Activated T-helper 1 cell treated with anti-CD3 and anti-CD28 coated beads, Interleukin-2, amount 50 U/mL, for 16 hours (primary cell): ENCODE data around the gene HOXA11.

Experiments
- DNase-seq, 2 donors: peaks; one replicate each; pipeline ENCODE4 v3.0.0-alpha.2; 2020; ENCODE audit warnings: low read depth in 1 of 2, low spot score in 1 of 2

The HOXA11 gene

DNA sequence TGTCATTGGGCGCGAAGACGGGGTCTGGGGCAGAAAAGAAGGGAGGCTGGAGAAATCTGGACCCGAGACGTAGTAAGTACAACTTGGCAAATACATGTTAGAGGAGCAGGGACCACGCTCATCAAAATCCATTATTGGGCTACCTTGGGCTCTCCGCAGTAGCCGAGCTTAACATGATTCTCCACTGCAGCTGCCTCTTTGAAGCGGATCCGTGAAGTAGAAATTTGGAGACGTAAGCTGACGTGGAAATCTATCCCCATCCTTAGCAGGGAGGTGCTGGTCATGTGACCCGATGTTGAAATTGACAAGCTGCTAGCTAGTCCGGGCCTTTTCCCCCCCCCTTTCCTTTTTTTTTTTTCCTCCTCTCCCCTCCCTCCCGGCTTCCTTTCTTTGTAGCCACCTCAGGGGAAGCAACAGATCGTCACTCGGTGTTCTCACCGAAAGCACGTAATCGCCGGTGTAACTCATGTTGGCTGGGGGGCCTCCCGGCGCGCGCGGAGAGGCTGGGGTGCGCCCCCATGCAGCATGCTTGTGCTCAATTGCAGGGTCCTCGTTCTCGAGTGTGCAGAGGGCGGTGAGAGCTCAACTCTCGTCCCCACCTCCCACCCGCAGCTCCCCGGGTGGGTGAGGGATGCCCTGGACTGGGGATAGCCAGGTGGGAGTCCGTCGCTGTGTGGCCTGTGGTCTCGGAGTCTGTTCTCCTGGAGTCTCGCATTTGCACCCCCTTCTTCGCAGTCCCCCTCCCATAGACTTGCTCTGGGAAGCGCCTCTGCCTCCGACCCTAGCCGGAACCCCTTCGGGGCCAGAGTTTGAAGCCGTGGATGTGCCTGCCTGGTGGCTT lies at the start of gene HOXA11:
Gene HOXA11, minus strand, starts transcription at position 220 of the 841 bp plus-strand sequence. Its CDS starts 88 bp downstream, at position 132.
- DNase-seq, result no peak

DNA sequence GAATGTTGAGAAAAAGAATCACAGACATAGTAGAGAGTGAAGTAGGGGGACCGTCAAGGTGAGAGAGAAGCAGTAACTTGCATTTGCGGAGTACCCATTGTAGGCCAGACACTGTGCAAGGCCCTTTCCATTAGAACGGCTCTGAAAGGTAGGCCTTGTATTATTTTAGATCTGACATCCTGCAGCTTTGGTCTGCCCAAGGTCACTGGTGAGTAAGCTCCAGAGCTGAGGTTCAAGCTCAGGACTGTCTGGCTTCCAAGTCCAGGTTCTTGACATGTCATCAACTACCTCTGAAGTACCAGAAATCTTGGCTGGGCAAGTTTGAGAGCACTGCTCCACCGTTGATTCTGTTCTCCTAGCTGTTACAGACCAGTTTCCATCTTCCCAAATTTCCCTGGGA lies 44.4 kb upstream of the HOXA11 start:
- no peak for DNase-seq

DNA sequence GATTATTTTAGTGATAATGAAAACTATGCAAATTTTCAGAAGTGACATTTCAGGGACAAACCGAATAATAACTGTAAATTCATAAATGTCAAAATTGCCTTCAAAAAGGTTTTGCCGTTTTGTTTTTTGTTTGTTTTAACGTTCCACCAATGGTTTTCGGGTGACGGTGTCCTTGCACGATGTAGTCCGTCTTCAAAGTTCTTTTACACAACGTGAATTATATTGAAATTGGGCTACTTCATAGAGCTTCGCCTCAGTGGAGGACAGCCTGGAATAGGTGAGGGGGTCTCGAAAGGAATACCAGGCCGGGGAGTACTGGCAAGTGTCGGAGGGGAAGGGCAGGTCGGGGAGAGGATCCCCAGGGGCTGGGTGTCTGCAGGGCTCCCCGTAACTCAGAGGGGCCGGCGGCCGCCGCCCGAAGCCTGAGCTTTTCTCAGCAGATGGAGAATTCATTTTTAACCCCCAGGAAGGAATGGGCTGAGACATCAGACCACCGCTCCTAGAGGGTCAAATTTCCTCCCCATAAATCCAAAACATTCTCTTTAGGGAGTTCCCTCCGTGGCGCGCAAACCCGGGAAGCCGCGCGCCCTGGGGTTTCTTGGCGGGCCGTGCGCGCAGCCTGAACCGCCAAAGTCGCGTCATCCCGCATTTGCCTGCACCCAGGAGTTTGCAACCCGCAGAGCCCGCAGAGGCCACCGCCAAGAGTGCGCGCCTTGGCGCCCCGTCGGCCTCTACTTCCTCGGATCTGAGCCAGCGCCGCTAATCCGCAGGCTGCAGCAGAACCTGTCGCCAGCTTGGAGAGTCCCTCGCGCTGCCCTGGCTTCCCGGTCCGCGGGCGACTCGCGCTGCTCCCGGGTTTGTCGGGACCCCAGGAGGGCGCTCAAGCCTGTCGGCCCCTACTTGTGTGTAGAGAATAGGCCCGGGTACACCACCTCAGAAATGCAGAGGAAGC lies 40.2 kb upstream of the HOXA11 start:
- no peak for DNase-seq

DNA sequence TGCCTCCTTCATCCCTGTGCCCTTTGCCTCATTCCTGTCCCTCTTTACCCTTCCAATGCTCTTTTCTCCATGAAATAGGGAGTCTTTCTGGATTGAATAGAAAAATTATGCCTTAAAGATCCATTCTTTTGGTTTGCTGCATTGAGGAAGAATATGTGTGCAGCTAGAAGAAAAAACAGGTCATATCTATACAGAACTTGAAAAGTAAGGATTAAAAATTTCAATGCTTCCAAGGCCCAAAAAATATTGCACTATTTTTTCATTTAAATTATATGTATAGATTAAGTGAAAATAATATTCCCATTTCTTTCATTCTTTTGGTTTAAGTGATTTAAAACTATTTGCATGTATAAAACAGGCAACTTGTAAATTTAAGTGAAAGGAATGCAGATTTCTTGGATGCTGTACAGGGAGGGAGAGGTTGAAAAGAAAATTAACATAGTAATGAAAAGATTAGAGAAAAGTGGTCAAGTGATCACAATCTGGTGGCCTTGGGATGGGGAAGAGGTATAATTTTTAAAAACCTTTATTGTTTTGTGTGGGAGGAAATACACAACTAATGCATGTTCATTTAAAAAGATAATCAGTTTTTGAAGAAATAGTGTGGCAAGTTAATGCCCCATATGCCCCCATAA lies 39.0 kb upstream of the HOXA11 start:
- no peak for DNase-seq

DNA sequence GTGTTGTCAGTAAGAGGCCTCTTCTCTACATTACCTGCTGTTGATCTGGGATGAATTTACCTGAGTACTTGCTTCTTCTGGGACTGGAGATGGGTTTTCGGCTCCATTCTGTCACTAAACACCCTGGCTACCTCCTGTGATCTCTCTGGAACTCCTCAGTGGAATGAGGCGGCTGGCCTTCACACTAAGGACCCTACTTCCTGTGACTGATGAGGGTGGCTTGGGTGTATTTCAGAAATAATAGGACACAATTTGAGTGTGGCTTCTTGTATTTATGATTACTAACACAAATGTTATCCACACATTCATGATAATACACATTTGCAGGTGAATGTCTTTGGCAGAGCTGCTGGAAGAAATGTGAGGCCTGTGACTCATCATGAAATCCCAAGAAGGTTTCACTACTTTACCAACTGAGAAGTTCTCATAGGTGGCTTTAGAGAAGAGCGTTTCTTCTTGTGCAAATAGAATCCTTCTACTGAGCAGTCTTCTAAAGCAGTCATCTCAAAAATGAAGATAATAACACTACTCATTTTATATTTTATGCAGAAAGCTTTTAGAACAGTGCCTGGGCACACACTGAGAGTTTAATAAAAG lies 36.3 kb upstream of the HOXA11 start:
- DNase-seq, result no peak

DNA sequence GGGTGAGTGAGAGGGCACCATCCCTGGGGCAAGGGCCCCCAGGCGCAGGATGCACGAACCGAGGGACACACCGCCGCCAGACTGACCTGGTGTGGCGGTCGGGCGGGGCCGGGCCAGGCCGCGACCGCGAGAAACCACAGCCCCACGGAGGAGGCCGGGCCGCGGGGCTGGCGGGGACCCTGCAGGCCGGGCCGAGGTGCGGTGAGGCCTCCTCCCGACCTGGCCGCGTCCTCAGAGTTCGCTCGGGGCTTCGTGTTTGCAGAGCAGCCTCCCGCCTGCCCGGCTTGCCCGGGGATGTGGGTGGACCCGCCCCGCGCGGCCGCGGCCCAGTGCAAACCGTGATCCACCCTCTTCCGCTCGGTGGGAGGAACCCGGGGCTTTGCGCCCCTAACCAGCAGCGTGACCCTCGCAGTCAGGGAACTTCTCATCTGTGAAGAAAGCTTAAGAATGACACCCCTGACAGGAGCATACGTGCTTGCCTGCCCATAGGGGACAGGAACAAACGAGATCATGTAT lies 35.5 kb upstream of the HOXA11 start:
- DNase-seq, result no peak

DNA sequence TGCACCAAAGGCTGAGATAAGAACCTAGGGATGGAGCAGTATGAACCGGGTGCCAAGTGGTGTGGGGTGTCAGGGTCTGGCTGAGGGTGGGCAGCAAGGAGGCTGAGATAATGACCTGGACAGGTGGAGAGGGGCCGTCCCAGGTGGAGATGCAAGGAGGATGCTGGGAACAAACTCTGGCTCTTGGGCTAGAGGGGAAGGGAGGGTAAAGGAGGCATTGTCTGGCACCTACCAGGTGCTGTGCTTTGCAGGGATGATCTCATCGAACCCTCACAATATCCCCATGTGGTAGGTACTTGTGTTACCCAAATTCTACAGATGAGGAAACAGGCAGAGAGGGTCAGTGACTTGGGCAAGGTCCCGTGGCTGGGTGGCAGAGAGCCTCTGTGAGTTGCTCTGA lies 34.8 kb upstream of the HOXA11 start:
- DNase-seq, result no peak

DNA sequence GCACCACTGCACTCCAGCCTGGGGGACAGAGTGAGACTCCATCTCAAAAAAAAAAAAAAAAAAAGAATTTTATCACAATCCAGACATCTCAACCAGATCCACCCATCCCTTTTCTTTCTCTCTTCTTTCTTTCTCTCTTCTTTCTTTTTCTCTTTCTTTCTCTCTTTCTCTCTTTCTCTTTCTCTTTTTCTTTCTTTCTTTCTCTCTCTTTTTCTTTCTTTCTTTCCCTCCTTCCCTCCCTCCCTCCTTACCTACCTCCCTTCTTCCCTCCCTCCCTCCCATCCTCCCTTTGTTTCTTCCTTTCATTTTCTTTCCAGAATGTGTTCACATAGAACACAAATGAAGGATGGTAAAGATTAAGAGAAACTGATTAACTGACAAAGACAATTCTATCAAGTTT lies 32.9 kb upstream of the HOXA11 start:
- DNase-seq, result no peak

DNA sequence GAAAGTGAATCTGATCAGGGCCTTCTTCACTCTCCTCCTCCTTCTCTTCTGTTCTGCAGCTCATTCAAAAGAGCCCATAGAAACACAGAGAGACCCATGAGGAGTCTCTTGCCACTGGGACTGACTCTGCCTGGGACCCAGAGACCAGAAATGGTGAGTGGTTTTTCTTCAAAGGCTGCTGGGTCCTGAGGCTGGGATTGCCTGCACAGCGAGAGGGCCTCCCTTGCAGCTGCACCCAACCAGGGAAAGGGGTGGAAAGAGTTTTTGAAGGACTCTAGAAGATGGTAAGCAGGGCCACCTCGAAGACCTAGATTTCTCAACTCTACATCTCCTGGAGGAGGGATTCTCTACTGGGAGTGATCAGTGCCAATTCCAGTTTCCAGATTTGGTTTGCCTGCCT lies 30.3 kb upstream of the HOXA11 start:
- no peak for DNase-seq

DNA sequence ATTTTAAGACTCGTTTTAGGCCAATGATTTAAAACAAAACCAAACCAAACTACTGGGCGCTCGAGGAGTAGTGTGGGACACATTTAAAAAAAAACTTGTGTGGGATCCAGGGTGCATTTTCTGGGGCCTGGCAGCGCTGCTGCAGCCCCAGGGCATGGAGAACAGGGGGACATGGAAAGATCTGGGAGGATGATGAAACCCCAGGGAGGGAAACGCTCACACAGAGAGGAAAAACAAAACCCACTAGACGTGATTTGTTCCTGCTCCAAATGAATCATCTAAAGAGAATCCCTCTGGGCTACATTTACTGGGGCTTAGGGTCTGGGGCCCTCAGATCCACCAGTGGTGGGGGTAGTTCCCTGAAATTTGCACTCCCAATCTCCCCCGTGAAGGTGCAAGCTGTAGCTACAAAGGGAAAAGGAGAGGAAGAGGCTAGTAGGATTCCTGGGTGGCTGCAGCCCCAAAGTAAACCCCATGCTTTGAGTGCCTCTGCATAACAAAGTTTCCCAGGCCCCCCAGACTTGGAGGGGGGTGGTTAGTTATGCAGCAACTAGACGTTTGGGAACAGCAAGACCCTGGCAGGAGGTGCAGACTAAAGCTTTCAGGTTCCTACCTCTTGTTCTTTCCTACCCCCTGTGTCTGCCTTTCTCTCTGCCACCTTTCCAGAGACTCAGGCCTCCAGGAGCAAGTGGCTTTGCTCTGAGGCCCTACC lies 29.4 kb upstream of the HOXA11 start:
- DNase-seq, result no peak

DNA sequence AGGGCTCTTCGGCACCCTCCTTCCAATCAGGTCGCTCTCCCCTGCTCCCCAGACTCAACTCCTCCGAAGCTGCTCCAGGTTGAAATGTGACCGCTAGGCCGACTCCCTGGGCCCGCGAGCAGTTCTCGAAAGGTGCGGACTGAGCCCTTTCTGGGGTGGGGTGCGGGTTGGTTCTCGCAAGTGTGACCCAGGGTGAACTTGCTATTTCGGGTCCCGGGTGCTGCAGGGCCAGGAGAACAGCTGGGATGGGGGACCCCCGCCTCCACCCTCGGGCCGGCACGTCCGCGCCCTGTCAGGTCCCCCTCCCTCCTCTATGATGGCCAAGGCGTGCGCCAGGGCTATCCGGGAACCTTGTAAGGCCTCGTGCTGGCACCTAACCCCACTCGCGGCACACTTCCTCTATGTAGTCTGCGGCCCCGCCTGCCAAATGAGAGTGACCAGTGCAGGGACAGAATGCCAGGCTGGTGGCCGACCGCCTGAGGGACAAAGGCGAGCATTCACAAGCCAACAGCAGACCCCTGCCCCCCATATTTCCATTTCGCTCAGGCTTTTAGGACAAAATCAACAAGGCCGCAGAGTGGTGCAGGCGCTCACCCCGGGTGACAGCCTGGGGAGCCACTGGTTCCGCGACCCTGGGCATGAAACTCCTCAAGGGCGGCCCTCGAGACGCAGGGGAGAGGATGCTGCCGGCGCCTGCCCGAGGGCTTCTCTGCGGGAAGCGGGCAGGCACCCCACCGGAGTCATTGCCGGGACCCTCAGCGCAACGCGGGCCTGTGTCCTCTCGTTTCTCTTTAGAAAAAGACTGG lies 28.6 kb upstream of the HOXA11 start:
- no peak for DNase-seq

DNA sequence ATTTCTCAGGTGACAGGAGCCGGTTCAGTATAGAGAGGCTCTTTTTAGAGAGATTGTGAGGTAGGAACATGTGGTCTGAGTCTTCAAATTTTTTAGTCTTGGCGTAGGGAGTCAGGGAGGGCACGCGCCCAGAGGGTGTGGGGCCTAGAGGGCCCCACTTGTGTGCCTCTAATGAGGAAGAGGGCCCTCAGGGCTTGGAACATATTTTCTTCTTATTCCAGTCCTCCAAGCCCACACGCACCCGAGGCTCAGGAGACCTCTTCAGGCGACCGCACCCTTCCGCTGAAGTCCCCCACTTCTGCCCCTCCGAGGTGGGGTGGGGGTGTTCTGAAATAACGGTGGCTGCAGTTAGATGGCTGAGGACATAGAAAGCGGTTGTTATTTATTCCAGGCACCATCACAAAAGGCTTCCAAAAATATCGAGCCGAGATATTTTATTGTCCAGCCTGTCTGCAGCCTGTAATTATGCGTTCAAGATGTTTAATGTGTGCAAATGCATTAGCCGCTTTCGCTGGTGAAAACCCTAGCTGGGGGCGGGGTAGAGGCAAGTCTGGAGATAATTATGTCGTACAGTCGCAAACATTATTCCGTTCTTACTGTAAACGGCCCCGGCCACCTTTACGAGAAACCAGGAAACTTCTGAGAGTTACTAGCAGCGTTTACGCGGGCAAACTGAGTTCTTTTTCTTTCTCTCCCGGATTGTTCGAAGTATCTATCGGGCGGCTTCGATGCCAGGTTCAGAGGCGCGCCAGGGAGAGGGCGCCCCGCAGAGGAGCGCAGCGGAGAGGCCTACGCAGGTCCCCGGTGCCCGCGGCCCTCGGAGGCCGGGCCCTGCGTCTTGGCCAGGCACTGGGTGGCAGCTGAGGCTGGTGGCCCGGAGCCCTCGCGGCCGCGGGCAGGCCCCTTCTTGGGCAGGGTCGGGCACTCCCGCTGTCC lies 27.7 kb upstream of the HOXA11 start:
- DNase-seq, result no peak

DNA sequence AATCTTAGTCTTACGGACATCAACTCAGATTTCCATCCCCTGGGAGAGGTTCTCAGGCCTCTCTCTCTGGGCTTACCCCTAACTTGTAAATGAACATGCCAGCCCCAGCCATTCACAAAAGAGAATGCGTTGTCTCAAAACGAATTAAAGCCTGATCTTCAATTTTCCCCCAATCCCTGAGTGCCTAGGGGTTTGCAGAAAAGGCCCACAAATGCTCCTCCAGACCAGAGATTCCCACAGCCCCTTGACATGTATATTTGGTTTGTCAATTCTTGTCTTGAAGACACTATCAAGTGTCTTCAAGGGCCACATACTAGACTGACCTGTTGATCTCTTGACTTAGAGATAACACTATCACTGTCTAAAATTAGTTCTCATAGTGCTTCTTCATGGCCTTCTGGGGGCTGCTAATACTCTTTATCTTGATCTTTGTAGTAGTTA lies 26.8 kb upstream of the HOXA11 start:
- DNase-seq, result no peak

DNA sequence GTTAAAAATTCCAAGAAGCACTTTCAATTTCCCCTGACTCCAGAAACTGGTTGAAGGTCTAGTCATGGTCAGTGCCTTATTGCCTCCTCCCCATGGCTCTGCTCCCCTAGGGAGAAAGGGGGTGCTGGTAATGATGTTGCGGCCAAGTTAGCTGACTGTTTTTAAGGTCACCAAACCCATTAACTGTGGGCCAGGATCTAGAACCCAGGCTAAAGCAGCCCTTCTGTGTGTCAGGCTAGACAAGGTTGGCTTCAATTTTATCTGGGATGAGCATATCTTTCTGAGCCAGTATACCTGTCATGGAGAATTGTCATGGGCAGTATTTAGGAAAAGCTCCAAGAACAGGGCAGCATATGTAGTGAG lies 26.0 kb upstream of the HOXA11 start:
- no peak for DNase-seq

DNA sequence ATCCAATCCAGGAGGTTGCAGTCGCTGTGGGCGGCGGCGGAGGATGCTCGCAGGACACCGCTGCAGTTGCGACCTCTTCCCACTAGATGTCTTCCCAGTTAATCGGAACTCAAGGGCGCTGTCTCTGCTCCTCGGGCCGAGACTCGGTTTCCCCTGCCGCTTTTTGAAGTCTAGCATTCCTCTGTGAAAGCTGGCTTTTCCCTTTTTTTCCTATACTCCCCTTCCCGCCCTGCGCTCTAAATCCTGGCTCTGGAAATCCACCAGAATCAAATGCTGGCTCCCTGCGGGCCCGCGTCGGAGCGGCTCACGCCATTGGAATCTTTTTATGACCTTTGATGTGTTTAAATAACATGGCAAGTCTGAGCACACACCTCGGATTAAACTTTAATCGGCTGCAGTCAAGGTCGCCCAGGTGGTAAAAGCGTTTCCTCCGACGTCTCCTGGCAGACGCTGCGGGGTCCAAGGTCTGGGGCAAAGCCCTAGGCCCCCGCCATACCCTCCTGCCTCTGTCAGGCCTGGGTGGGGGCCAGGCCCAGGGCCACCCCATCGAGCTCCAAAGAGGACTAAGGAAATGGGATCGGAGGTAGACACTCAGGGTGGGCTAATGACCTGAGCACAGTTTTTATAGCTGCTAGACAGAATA lies 25.5 kb upstream of the HOXA11 start:
- DNase-seq, result no peak

DNA sequence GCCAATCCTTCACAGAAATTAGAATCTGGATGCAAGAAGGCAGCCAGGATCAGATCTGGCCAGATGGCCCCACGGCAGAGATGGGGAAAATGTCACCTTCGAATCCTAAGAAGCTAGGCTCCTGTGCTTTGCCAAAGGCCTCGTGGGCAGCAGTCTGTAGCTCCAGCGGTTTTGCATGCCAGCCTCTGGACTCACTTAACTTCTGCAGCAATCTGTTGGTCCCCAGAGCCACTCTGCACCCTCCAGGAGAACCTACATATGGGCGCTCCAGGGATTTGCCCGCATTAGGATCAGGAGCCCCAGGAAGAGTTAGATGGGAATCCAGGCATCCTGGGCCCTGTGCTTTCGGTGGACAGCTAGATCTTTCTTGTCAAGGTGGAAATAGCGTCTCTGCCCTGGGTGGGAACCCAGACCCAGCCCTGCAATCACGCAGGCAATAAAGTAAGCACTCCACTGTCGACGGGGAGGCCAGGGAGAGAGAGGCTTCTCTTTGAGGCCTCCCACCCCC lies 25.0 kb upstream of the HOXA11 start:
- no peak for DNase-seq

DNA sequence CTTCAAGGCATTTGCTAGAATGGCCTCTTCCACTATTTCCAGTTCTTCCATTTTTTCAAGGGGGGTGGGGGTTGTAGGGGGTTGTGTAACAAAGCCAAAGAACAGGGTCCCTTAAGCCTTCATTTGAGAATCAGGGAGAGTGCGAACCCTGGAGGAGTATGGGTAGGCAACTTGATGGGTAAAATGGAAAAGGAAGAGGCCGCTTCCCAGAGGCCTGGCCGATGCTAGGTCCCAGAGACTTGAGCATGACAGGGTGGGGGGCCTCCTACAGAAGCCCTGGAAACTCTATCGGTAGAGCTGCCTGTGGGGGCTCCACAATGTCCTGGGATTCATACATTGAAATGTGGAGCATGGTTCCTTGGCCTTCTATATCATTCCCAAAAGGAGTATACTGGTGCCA lies 24.0 kb upstream of the HOXA11 start:
- DNase-seq, result no peak
